Astrocyte of the spinal cord (primary cell): ENCODE measurements around the gene TMEM151B.

Source experiments
- DNase-seq: peaks from one replicate; pipeline ENCODE4 v3.0.0; 2011; ENCODE audit warnings: low read depth, low spot score
- H3K4me3 ChIP-seq: 2 replicates; pipeline ENCODE4 v1.5.1; 2011; ENCODE audit warnings: low read depth, mild to moderate bottlenecking, low read length, moderate library complexity
- in situ Hi-C: cut with HindIII; loops from 2 replicates; pipeline ENCODE4 v1.10.0; 2017; ENCODE audit warnings: low sequenced_read_pairs
- TF ChIP-seq, protein P1 (sequence below): IDR thresholded peaks from 2 replicates; pipeline ENCODE4 v1.5.1; 2012; ENCODE audit warnings: low read depth, mild to moderate bottlenecking, low read length, inconsistent platforms

Gene TMEM151B

DNA sequence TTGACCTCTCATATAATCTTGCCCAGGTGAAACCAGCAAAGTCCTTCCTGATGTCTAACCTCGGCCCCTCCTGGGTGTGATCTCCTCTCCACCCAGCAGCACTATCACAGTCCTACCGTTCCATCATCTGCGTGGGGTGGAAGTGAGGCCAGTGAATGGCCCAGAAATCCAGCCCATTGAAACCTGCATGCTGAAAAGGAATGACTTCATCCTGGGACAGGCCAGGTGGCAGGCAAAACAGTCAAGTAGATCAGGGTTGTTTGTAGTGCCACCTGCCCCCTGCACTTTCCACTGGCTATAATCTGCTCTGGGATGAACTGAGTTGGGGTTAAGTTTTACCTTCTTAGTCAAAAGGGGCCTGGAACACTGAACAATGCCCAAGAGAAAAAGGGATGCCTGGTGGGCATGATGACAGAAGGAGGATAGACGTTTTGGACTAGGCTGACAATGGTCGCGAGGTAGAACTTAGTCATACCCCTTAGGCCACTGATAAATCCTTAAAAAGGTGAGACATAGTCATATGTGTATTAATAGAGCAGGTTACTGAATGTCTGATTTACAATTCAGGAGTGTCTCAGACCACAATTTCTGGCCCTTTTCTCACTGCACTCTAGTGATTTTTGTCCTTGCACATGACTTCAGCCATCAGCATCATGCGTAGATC is 31.4 kb upstream of the TMEM151B start:
- TF ChIP-seq, protein P1, sequence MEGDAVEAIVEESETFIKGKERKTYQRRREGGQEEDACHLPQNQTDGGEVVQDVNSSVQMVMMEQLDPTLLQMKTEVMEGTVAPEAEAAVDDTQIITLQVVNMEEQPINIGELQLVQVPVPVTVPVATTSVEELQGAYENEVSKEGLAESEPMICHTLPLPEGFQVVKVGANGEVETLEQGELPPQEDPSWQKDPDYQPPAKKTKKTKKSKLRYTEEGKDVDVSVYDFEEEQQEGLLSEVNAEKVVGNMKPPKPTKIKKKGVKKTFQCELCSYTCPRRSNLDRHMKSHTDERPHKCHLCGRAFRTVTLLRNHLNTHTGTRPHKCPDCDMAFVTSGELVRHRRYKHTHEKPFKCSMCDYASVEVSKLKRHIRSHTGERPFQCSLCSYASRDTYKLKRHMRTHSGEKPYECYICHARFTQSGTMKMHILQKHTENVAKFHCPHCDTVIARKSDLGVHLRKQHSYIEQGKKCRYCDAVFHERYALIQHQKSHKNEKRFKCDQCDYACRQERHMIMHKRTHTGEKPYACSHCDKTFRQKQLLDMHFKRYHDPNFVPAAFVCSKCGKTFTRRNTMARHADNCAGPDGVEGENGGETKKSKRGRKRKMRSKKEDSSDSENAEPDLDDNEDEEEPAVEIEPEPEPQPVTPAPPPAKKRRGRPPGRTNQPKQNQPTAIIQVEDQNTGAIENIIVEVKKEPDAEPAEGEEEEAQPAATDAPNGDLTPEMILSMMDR = no peak
- no peak overlapping the region for H3K4me3 ChIP-seq
- no peak for DNase-seq
- in situ Hi-C loops = no loop called here

DNA sequence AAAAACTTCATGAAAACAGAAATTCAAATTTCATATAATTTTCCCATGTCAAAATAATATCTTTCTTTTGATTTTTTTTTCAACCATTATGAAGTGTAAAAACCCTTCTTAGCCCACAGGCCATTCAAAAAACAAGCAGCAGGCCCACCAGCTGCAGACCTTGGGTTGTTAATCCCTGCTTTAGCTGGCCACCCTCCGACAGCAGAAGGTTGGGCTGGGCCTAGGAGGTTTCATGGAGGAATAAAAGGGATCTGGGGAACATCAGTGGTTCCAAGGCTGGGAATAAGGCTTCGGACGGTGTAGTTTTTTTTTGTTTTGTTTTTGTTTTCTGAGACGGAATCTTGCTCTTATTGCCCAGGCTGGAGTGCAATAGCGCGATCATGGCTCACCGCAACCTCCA is 26.9 kb upstream of the TMEM151B start:
- in situ Hi-C loops = no loop called here

DNA sequence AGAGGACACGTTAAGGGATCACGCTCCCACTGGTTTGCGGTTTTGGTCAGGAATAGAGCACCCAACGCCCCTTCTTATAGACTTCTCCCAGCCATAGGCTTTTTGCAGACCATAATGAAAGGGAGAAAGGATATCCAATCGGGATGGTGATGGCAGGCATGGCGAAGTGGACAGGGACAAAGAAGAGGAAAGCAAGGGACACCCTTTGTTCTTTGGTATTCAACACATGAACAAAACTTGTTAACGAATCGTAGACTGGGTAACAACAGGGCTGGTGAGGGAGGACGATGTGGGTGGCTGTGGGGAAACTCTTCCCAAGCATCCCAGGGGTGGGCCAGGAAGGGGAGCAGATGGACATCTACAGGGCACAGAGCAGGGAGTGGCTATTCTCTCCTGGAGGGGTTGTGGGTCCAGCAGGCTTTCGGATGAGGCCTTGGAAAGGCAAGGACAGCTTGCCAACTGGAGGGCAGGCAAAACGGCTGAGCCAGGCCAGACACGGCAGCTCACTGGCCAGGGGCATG is 24.8 kb upstream of the TMEM151B start:
- TF ChIP-seq, protein P1 = no peak
- peak overlapping the region; percentile 100 for H3K4me3 ChIP-seq
- in situ Hi-C loops = no loop called here
- no peak for DNase-seq

More for the DNA sequence above, 26.9 kb upstream of the TMEM151B start:
- DNase-seq = no peak
- TF ChIP-seq, protein P1 = no peak
- no peak overlapping the region for H3K4me3 ChIP-seq

DNA sequence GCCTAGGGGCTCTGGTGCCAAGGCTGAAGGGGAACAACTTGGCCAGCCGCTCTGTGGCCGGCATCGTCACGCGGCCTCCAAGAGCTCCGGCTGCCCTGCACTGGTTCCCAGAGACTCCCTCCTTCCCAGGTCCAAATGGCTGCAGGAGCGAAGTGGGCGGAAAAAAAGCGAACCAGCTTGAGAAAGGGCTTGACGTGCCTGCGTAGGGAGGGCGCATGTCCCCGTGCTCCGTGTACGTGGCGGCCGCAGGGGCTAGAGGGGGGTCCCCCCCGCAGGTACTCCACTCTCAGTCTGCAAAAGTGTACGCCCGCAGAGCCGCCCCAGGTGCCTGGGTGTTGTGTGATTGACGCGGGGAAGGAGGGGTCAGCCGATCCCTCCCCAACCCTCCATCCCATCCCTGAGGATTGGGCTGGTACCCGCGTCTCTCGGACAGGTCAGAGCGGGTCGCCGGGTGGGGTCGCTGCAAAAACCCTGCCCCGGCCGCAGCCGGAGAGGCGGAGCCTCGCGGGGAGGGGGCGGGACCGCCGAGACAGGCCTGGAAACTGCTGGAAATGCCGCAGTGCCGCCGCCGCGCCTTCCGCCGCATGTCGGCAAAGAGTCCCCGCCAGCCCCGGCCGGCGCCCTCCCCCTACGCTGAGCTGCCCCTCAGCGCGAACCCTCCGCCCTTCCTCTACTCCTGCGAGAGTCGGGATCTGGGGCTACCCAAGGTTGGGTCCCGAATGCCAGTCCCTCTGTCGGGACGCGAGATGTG is 24.2 kb upstream of the TMEM151B start:
- TF ChIP-seq, protein P1 = peak; percentile 16
- in situ Hi-C loops = no loop called here
- peak; percentile 87 for DNase-seq
- peak overlapping the region; percentile 100 for H3K4me3 ChIP-seq

DNA sequence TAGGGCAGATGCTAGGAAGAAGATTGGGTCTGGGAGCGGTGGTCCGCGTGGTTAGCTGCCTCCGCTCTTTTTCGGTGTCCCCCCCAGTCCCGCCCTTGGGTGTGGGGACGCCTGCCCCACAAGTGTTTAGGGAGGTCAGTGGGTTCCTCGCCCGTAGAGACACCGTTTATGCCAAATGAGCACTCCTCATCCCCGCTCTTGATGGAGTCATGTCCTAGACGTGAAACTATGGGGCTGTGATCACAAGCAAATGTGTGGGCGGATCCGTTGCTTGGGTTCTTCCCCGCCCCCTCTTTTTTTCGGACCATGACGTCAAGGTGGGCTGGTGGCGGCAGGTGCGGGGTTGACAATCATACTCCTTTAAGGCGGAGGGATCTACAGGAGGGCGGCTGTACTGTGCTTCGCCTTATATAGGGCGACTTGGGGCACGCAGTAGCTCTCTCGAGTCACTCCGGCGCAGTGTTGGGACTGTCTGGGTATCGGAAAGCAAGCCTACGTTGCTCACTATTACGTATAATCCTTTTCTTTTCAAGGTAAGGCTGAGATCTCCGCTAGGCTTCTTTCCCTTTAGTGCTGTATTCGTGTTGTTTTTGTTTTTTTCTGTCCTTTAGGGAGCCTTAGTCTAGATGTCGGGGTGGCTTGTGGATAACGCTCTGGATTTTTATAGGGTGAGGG is 23.4 kb upstream of the TMEM151B start, which contains the start of gene HSP90AB1:
Gene HSP90AB1, plus strand, starts transcription at position 439 of the 675 bp plus-strand sequence. CDS start 1,529 bp downstream, outside the sequence.
- in situ Hi-C loops = no loop called here
- peak within 1 kb of the TSS; percentile 100 for H3K4me3 ChIP-seq
- TF ChIP-seq, protein P1 = no peak
- peak; percentile 99 for DNase-seq

DNA sequence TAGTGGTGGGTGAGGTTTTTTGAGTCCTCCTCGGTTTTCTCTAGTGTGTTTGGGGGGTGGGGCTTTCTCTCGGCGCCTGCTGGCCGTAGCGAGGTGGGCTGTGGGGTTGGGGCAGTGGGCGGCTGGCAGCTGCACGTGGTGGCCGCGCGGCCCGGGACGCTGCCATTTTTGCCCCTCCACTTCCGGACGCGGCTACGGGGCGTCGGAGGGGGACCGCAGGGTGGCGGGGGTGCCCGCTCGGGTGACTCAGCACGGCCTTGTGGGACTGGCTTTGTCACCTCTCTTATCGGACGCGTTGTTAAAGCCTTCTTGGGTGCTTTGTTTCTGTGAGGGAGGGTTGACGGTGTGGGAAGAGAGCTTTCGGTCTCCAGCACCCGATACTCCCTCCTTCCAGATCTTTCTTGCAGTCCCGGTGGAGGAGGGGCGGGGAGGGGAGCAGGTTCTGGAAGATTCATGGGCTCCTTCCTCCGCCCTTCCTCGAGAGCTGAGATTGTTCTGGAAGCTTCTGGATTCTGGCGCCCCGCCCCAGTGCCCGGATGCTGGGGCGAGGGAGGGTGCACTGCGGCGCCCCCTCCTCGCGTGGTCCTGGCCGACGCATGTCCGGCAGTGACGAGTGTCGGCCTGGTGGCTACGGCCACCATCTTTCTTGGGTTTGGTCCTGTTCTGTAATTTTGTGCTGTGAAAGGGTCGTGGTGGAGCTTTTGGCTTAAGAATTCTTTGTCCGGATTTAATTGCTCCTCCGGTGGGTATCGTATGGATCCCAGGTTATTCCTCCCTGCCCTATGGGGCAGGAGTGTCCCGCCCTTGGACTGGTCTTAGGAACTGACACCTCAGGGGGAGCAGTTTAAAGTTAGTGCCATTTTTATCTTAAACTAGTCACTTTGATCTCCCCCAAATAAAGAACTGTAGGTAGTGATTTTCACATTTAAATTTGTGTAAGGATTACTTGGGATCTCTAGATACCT is 22.6 kb upstream of the TMEM151B start:
- in situ Hi-C loops = no loop called here
- DNase-seq = peak; percentile 56
- peak overlapping the region; percentile 100 for H3K4me3 ChIP-seq
- TF ChIP-seq, protein P1 = no peak
